ENCODE results near the gene LRFN4. TPM values are rescaled to one million over a fixed set of nuclear protein-coding genes. Genes with fewer than 3 reads are reported as not detected.
A peak's percentile ranks its signal among the peaks of the same experiment; 100 is the strongest.

LRFN4 gene
- total and polyA plus RNA-seq, 2 of the 13 experiments (the other 11 are each of a cell fraction or from before 2014, with no cell fraction given), result 1.3 to 6.8 TPM

DNA sequence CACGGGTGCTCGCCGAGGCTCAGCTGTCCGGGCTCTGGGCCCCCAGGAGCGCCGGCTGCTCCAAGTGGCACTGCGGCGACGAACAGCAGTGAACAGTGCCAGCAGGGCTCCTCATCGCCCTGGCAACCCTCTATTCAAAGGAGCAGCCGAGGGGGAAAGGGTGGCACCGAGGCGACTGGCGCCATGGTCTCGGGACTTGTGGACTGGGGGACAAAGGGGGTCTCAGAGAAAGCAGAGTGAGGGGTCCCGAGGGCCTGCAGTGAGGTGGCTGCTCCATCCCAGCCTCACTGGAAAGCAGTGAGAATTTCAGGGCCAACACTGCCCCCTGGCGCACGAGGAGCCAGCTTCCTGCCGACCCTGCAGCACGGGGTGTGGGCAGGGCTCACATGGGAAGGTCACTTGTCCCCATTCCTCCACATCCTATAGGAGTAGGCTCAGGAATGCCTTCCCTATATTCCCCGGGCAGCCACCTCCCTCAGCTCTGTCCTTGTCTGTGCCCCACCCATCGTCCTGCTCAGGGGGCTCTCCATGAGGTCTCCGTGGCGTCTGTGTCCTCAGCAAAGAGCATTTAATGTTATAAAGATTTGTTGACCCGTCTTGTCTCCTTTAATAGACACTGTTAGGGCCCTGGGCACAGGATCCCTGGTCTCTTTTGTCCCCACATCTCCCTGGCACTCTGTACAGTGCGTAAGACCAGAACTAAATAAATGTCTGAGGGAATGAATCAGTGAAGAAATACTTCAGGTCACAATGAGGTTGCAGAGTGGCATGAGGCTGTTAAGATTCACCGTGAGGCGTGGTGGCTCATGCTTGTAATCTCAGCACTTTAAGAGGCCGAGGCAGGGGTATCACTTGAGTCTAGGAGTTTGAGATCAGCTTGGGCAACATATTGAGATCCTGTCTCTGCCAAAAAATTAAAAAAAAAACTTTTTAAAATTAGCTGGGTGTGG is 26.4 kb downstream of the LRFN4 start (continued):
- TF ChIP-seq FOSL2 (CRISPR knock-in tag; IDR thresholded peaks at IDR 0.05) (0 out of 2 replicates have a peak, but pooled peaks have one; percentile 7), HNRNPLL (IDR thresholded peaks at IDR 0.05; ENCODE audit: low read depth, low read length, poor library complexity, severe bottlenecking) (no peak), STAG1 (CRISPR knock-in tag; IDR thresholded peaks at IDR 0.05) (peak; percentile 64), GATAD2A (CRISPR knock-in tag; IDR thresholded peaks at IDR 0.05) (0 out of 2 replicates have a peak, but pooled peaks have one; percentile 13), ETV5 (CRISPR knock-in tag; IDR thresholded peaks at IDR 0.05; ENCODE audit: borderline replicate concordance) (peak; percentile 40; the same call in 1 of the 2 replicates), ZNF687 (CRISPR knock-in tag; IDR thresholded peaks at IDR 0.05) (peak; percentile 49), SMC3 (IDR thresholded peaks at IDR 0.05; ENCODE audit: low read length) (peak; percentile 13; the same call in 1 of the 2 replicates), RAD21 (CRISPR knock-in tag; IDR thresholded peaks at IDR 0.05) (peak; percentile 67), MAX (IDR thresholded peaks at IDR 0.05) (0 out of 2 replicates have a peak, but pooled peaks have one; percentile 22)
- TF ChIP-seq, protein P1, sequence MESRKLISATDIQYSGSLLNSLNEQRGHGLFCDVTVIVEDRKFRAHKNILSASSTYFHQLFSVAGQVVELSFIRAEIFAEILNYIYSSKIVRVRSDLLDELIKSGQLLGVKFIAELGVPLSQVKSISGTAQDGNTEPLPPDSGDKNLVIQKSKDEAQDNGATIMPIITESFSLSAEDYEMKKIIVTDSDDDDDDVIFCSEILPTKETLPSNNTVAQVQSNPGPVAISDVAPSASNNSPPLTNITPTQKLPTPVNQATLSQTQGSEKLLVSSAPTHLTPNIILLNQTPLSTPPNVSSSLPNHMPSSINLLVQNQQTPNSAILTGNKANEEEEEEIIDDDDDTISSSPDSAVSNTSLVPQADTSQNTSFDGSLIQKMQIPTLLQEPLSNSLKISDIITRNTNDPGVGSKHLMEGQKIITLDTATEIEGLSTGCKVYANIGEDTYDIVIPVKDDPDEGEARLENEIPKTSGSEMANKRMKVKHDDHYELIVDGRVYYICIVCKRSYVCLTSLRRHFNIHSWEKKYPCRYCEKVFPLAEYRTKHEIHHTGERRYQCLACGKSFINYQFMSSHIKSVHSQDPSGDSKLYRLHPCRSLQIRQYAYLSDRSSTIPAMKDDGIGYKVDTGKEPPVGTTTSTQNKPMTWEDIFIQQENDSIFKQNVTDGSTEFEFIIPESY (CRISPR knock-in tag; IDR thresholded peaks at IDR 0.05), result peak; percentile 17; the same call in 1 of the 2 replicates
